GM12873 (cell line): ENCODE results near the gene NUMB.

Source experiments
- TF ChIP-seq, protein P1 (sequence below): IDR thresholded peaks from 2 replicates; pipeline ENCODE4 v1.5.1; 2012; ENCODE audit warnings: low read depth, mild to moderate bottlenecking, moderate library complexity, low read length, control low read depth; ENCODE audit not compliant: insufficient read depth; ENCODE audit errors: missing control alignments

NUMB gene

DNA sequence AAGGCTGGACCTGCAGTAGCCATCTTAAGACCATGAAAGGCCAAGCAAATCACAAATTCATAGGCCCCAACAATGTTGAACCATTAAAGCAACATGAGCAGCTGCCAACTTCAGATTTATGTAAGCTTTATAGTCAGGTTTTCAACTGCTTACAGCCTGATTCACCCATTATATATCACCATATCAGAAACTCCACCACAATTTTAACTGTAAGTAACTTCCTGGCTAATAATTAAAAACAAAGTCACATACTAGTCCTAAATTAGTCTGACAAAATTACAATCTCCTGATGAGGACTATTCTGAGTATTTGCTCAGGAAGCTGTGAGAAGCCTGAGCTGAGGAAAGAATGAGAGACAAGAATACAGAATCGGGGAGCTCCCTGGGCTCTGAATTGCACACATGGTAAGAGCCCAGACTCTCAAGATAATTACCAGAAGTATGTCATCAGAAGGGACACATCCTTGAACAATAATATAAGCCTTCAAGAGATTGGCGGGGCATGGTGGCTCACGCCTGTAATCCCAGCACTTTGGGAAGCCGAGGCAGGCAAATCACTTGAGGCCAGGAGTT, 55.1 kb downstream of the NUMB start:
- TF ChIP-seq, protein P1, sequence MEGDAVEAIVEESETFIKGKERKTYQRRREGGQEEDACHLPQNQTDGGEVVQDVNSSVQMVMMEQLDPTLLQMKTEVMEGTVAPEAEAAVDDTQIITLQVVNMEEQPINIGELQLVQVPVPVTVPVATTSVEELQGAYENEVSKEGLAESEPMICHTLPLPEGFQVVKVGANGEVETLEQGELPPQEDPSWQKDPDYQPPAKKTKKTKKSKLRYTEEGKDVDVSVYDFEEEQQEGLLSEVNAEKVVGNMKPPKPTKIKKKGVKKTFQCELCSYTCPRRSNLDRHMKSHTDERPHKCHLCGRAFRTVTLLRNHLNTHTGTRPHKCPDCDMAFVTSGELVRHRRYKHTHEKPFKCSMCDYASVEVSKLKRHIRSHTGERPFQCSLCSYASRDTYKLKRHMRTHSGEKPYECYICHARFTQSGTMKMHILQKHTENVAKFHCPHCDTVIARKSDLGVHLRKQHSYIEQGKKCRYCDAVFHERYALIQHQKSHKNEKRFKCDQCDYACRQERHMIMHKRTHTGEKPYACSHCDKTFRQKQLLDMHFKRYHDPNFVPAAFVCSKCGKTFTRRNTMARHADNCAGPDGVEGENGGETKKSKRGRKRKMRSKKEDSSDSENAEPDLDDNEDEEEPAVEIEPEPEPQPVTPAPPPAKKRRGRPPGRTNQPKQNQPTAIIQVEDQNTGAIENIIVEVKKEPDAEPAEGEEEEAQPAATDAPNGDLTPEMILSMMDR, result no peak

DNA sequence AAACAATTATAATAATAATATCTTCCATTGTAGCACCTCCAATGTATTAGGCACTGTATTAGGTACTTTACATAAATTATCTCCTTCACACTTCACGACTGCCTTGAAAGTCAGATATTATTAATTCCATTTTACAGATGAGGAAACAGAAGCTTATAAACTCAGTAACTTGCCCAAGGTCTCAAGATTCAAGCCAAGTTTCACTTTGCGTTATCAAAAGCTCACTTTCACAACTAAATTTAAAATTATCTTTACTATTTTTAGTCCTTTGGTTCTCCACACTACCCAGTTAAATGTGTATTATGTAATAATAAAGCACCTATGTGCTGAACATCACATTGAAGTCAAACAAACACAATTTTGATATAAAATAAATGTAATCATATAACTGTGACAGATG, 55.8 kb downstream of the NUMB start:
- TF ChIP-seq, protein P1, result no peak

DNA sequence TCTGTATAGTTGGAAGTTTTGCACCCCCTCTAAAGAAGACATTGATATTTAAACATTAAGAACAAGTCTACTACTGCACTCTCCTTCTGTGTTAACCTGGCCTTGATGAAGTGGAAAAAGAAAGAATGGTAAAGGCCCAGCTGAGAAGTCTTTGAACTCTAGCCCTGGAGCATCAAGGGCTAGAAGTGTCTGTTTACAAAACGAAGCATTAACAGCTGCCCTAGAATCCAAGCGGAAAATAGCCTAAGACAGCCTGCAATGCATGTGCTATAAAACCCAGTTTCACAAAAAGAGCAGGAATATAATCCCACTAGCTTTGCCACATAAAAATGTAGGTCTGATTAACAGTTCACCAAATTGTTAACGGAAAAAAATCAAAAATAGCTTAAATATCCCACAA, 60.5 kb downstream of the NUMB start:
- TF ChIP-seq, protein P1, result no peak

DNA sequence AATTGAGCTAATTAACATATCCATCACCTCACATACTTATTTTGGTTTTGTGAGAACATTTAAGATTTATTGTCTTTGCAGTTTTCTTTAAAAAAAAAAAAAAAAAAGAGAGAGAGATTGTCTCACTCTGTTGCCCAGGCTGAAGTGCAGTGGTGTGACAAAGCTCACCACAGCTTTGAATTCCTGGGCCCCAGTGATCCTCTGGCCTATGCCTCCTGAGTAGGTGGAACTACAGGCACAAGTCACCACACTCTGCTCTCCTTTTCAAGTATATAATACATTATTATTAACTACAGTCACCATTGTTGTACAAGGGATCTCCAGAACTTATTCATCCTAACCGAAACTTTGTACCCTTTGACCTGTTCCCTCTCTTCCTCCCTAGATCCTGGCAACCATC, 64.0 kb downstream of the NUMB start:
- TF ChIP-seq, protein P1, result no peak

DNA sequence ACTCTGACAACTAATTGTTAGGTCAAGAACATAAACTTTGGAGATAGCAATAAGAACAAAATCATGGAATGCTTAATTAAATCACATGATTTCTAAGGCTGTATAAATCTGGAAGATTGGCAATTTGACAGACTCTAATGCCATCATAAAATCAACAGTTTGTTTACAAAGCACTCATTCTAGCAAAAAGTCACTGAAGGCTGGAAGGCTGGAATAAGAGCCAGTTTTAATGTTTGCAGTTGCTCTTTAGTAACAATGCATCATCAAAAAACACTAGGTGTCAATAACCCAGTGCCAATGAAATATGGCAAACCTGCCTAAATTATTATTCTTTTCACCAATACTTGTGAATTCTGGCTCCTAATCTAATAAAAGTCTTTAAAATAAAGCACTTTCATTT, 65.0 kb downstream of the NUMB start:
- TF ChIP-seq, protein P1, result no peak

DNA sequence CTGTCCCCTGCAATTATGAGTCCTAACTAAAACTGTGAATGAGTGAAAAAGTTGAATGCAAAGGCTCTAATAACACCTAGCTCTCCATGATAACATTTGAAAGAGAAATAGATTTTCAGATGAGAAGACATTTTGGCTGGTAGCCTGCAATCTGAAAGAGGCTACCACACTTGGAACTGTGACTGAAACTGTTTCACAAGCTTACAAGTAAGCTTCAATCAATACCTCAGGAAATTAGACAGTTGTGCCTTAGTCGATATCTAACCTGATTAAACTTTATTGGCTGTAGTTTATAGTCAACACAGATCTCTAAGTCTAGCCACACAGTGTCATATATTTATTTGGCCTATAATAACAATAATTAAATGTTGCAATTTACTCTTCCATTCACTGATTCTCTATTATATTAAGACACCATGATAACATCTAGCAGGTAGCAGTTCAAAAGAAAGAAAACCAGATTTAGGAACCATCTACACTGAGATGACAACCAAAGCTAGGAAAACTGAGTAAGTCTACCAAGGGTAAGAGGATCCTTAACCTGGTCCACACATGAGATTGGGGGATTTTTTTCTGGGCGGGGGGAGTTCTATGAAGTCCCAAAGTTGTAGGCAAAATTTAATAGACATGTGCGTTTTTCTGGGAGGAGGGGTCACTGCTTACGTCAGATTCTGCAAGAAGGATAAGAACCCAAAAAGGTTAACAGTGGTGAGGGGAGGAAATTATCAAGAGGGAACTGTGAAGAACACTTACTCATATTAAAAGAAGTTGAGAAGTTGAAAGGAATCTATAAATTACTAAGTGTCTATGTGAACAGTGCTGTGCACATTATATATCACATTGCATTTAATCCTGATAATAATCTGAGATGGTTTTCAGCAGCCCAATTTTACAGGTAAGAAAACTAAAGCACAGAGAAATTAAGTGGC, 65.8 kb downstream of the NUMB start:
- TF ChIP-seq, protein P1, result no peak

DNA sequence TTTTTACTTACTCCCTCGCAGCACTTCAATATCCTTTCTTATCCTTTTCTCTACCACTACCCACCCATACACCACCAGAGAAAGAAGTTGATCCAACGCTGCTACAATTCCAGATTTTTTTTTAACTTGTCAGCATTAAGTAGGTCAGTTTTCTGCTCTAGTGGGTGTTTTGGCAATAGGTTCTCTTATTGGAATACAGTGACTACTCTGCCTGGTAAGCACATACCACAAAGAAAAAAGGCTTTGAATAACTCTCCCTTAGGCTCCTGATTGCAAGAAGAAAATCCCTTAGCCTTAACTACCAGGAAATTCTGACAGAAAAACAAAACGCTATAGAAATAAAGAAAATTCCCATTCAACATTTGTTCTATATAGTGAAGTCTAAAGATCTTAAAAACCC, 72.0 kb downstream of the NUMB start:
- TF ChIP-seq, protein P1, result no peak
